ENCODE measurements around the gene ZNF862. TPM values are rescaled to one million over a fixed set of nuclear protein-coding genes. Genes with fewer than 3 reads are reported as not detected.

The ZNF862 gene
- total RNA-seq, 1 experiment from 2014 or later: 1.9 TPM

- Histone ChIP-seq H3K79me1 (ENCODE audit: insufficient read depth, low read depth, low read length, poor library complexity, severe bottlenecking) (no peaks in the 10 kb centered on the region), H2BK15ac (ENCODE audit: low read depth, low read length) (no peak overlapping the region), H3T11ph (ENCODE audit: low read length) (no peak overlapping the region), H2BK12ac (ENCODE audit: insufficient read length, low read depth, low read length) (no peak overlapping the region), H2AFZ (ENCODE audit: low read length) (no peak overlapping the region), H2BK20ac (ENCODE audit: low read depth, low read length, poor library complexity, severe bottlenecking) (no peak overlapping the region), H4K20me1 (ENCODE audit: control insufficient read depth, insufficient read depth, insufficient read length) (no peaks in the 10 kb centered on the region), H3K79me2 (ENCODE audit: insufficient read depth, low read length) (no peaks in the 10 kb centered on the region), H3K27ac (ENCODE audit: insufficient read length, low read depth, low read length) (no peak overlapping the region), H3K23ac (ENCODE audit: insufficient read length, low read depth, low read length) (no peak overlapping the region), H4K8ac (replicated peaks; ENCODE audit: insufficient read length, low read depth, low read length) (no peak overlapping the region), H3K9ac (ENCODE audit: extremely low read depth, insufficient read length, low read length) (no peak overlapping the region), H4K5ac (ENCODE audit: insufficient read length, low read depth, low read length) (no peak overlapping the region), H4K91ac (ENCODE audit: insufficient read length, low read depth, low read length) (no peak overlapping the region), H3K4ac (ENCODE audit: low read depth, low read length) (no peak overlapping the region), H3K23me2 (ENCODE audit: insufficient read length, low read depth, low read length, poor library complexity, severe bottlenecking) (no peaks in the 10 kb centered on the region), H3K56ac (ENCODE audit: insufficient read length, low read depth, low read length) (no peak overlapping the region), H3K9me3 (ENCODE audit: control insufficient read depth, low read depth, low read length) (no peaks in the 10 kb centered on the region), H2BK120ac (ENCODE audit: low read depth, low read length, poor library complexity, severe bottlenecking) (no peak overlapping the region), H3K18ac (ENCODE audit: insufficient read length, low read depth, low read length) (no peak overlapping the region), H3K4me1 (ENCODE audit: insufficient read depth, low read length) (peaks cover 2% of the 10 kb centered on the region; the same call in 1 of the 2 replicates), H2AK5ac (ENCODE audit: insufficient read length, low read length) (no peak overlapping the region), H3K14ac (ENCODE audit: insufficient read depth, low read length) (no peak overlapping the region), H3K4me2 (ENCODE audit: insufficient read depth, insufficient read length, low read length) (no peak overlapping the region), H2BK5ac (ENCODE audit: insufficient read length, low read length) (no peak overlapping the region), H3K27me3 (ENCODE audit: insufficient read depth, low read length) (no peaks in the 10 kb centered on the region)
- H3K4me3 Mint-ChIP-seq: no peak overlapping the region
- peaks cover 7 to 9% of the 10 kb centered on the region in 2 experiments for H3K4me1 Mint-ChIP-seq
- TF ChIP-seq CTCF (conservative IDR thresholded peaks at IDR 0.05): peak; percentile 97
- H3K9me3 Mint-ChIP-seq: no peaks in the 10 kb centered on the region
- peaks cover 23% of the 10 kb centered on the region for H3K27me3 Mint-ChIP-seq (ENCODE audit: low read depth)
- H3K36me3 Mint-ChIP-seq (ENCODE audit: insufficient read depth in 1 of 3, low read depth in 3 of 3): no peaks in the 10 kb centered on the region
- whole genome bisulfite sequencing (ENCODE audit: extremely low coverage, insufficient read length, low lambda C conversion rate): no CpG with 5 or more reads among the region's 45 CpGs
- peak; percentile 82 for DNase-seq
- H3K27ac Mint-ChIP-seq: peak overlapping the region in 1 of 3 experiments; percentile 35; a peak in 1 of 7 replicates
Measured at GRCh38 chr7:149860821-149861727, 22.9 kb downstream of the ZNF862 start.

Data from H9 (cell line).